HEK293 (cell line): ENCODE data around the gene ARL16.

Source experiments
- CTCF ChIA-PET: fragments of 350-600 bp; formaldehyde crosslinking; extraction: SDS; loops from one replicate; lab custom pipeline; 2021; ENCODE audit warnings: antibody characterized with exemption; lab: Yijun Ruan, JAX
- POLR2A ChIA-PET: fragments of 300-600 bp; formaldehyde crosslinking; extraction: SDS; loops from one replicate; lab custom pipeline; 2020; ENCODE audit warnings: antibody characterized with exemption, inconsistent platforms; lab: Yijun Ruan, JAX
- H3K27ac ChIP-seq: fragments of 200-500 bp; sonication (Bioruptor generic); 2 replicates; pipeline ENCODE4 v1.5.1; 2014; ENCODE audit warnings: low read depth, low read length, control low read depth, inconsistent platforms; ENCODE audit errors: extremely low read depth
- H3K36me3 ChIP-seq, 2 experiments: fragments of 200-500 bp in 1 of 2; sonication (Bioruptor generic) in 1 of 2; 1 replicate in 1 of 2; 2 replicates in 1 of 2; pipeline ENCODE4 v1.5.1; 2014 to 2017; ENCODE audit warnings: inconsistent platforms in 2 of 2, low read length in 2 of 2; ENCODE audit not compliant: control insufficient read depth in 2 of 2, insufficient read depth in 1 of 2
- H3K4me1 ChIP-seq: fragments of 200-500 bp; sonication (Bioruptor generic); 2 replicates; pipeline ENCODE4 v1.5.1; 2014; ENCODE audit warnings: mild to moderate bottlenecking, low read length, inconsistent platforms; ENCODE audit not compliant: control insufficient read depth, insufficient read depth
- H3K4me3 ChIP-seq: 2 replicates; pipeline ENCODE4 v1.5.1; 2011; ENCODE audit warnings: low read depth, mild to moderate bottlenecking, control low read depth, low read length, moderate library complexity
- H3K9me3 ChIP-seq: fragments of 200-500 bp; sonication (Bioruptor generic); 2 replicates; pipeline ENCODE4 v1.5.1; 2014; ENCODE audit warnings: low read depth, low read length, inconsistent platforms; ENCODE audit not compliant: control insufficient read depth, insufficient read depth
- BCL11A ChIP-seq: fragments of 450-650 bp; formaldehyde crosslinking; IDR thresholded peaks from 2 replicates; pipeline ENCODE4 v1.5.1; 2016; ENCODE audit warnings: low read depth, missing biosample characterization, missing genetic modification characterization
- BCL11B ChIP-seq: fragments of 450-650 bp; formaldehyde crosslinking; IDR thresholded peaks from 2 replicates; pipeline ENCODE4 v1.5.1; 2016; ENCODE audit warnings: low read depth, missing biosample characterization, missing genetic modification characterization
- ELK4 ChIP-seq: IDR thresholded peaks from 2 replicates; pipeline ENCODE4 v1.6.1; 2011; ENCODE audit warnings: mild to moderate bottlenecking, low read depth, low read length, borderline replicate concordance
- GLIS1 ChIP-seq: fragments of 450-650 bp; formaldehyde crosslinking; IDR thresholded peaks from 2 replicates; pipeline ENCODE4 v1.5.1; 2016; ENCODE audit warnings: missing biosample characterization, missing genetic modification characterization
- INSM2 ChIP-seq: fragments of 450-650 bp; formaldehyde crosslinking; IDR thresholded peaks from 2 replicates; pipeline ENCODE4 v1.5.1; 2016; ENCODE audit warnings: missing biosample characterization, missing genetic modification characterization
- KLF9 ChIP-seq: fragments of 450-650 bp; formaldehyde crosslinking; IDR thresholded peaks from 2 replicates; pipeline ENCODE4 v1.5.1; 2016; ENCODE audit warnings: missing biosample characterization, missing genetic modification characterization, low read depth
- PRDM1 ChIP-seq: fragments of 450-650 bp; formaldehyde crosslinking; IDR thresholded peaks from 2 replicates; pipeline ENCODE4; 2016; ENCODE audit warnings: missing biosample characterization, missing genetic modification characterization
- PRDM10 ChIP-seq: fragments of 450-650 bp; formaldehyde crosslinking; IDR thresholded peaks from 2 replicates; pipeline ENCODE4 v1.5.1; 2016; ENCODE audit warnings: missing biosample characterization, missing genetic modification characterization
- RBAK ChIP-seq: fragments of 450-650 bp; formaldehyde crosslinking; IDR thresholded peaks from 2 replicates; pipeline ENCODE4 v1.5.1; 2016; ENCODE audit warnings: missing biosample characterization, missing genetic modification characterization
- SCRT1 ChIP-seq: fragments of 450-650 bp; formaldehyde crosslinking; IDR thresholded peaks from 2 replicates; pipeline ENCODE4 v1.5.1; 2016; ENCODE audit warnings: missing biosample characterization, missing genetic modification characterization, borderline replicate concordance
- YY2 ChIP-seq: fragments of 450-650 bp; formaldehyde crosslinking; IDR thresholded peaks from 2 replicates; pipeline ENCODE4 v1.5.1; 2016; ENCODE audit warnings: missing biosample characterization, missing genetic modification characterization
- ZFP41 ChIP-seq: fragments of 450-650 bp; formaldehyde crosslinking; IDR thresholded peaks from 2 replicates; pipeline ENCODE4 v1.5.1; 2016; ENCODE audit warnings: missing biosample characterization, missing genetic modification characterization, borderline replicate concordance
- ZNF16 ChIP-seq: fragments of 450-650 bp; formaldehyde crosslinking; IDR thresholded peaks from 2 replicates; pipeline ENCODE4 v1.5.1; 2016; ENCODE audit warnings: low read depth, missing biosample characterization, missing genetic modification characterization
- ZNF341 ChIP-seq: fragments of 450-650 bp; formaldehyde crosslinking; IDR thresholded peaks from 2 replicates; pipeline ENCODE4; 2016; ENCODE audit warnings: low read depth, missing biosample characterization, missing genetic modification characterization
- ZNF37A ChIP-seq: fragments of 450-650 bp; IDR thresholded peaks from 2 replicates; pipeline ENCODE4 v1.5.1; 2018; ENCODE audit warnings: missing biosample characterization, missing genetic modification characterization
- ZNF549 ChIP-seq: fragments of 450-650 bp; IDR thresholded peaks from 2 replicates; pipeline ENCODE4 v1.5.1; 2018; ENCODE audit warnings: missing biosample characterization, missing genetic modification characterization, mild to moderate bottlenecking, inconsistent platforms, moderate library complexity
- ZNF561 ChIP-seq: fragments of 450-650 bp; IDR thresholded peaks from 2 replicates; pipeline ENCODE4 v1.5.1; 2018; ENCODE audit warnings: missing biosample characterization, missing genetic modification characterization, borderline replicate concordance
- ZNF571 ChIP-seq: fragments of 450-650 bp; formaldehyde crosslinking; IDR thresholded peaks from 2 replicates; pipeline ENCODE4 v1.5.0; 2017; ENCODE audit warnings: missing biosample characterization, missing genetic modification characterization
- ZNF580 ChIP-seq: fragments of 450-650 bp; formaldehyde crosslinking; IDR thresholded peaks from 2 replicates; pipeline ENCODE4 v1.5.1; 2016; ENCODE audit warnings: missing biosample characterization, missing genetic modification characterization
- TF ChIP-seq, protein P1 (sequence below): fragments of 450-650 bp; formaldehyde crosslinking; IDR thresholded peaks from 2 replicates; pipeline ENCODE4 v1.5.1; 2016; ENCODE audit warnings: missing biosample characterization, missing genetic modification characterization
- TF ChIP-seq, protein P2 (sequence below): fragments of 450-650 bp; formaldehyde crosslinking; IDR thresholded peaks from 2 replicates; pipeline ENCODE4 v1.5.1; 2017; ENCODE audit warnings: missing biosample characterization, missing genetic modification characterization
- TF ChIP-seq, protein P3 (sequence below): fragments of 450-650 bp; formaldehyde crosslinking; IDR thresholded peaks from 2 replicates; pipeline ENCODE4 v1.5.1; 2016; ENCODE audit warnings: missing biosample characterization, missing genetic modification characterization

Gene ARL16

DNA sequence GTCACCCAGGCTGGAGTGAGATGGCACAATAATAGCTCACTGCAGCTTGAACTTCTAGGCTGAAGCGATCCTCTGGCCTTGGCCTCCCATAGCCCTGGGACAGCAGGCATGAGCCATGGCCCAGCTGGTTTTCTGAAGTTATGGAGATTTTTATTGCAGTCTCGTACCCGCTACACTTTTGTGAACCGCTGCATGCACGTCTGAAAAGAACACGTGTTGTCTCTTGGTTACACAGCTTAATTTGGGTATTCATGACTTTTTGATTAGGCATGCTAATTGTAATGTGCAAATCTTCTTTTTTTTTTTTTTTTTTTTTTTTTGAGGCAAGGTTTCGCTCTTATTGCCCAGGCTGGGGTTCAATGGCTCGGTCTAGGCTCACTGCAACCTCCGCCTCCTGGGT lies 41.8 kb upstream of the ARL16 start:
- ChIA-PET POLR2A (interaction anchor here (0.6 to 6.5 kb wide), 12 partner anchors 8 to 561 kb away, joined by 3 to 55 read pairs (median 4); partner anchors contain the start of genes ARL16, CCDC137, CENPX and HGS), CTCF (interaction anchor here (0.6 to 2.2 kb wide), 3 partner anchors 10 to 170 kb away, joined by 3 to 6 read pairs (median 5); no protein-coding TSS in a partner anchor)
- Histone ChIP-seq H3K9me3 (no peaks in the 10 kb centered on the region), H3K4me3 (no peak overlapping the region), H3K4me1 (peaks cover 5% of the 10 kb centered on the region), H3K36me3 (peaks cover 0 to 4% of the 10 kb centered on the region in 2 experiments; a peak in 1 of 3 replicates), H3K27ac (no peak overlapping the region)
- TF ChIP-seq ZFP41 (no peak), BCL11A (tag by site-specific recombination) (no peak), ZNF37A (tag by site-specific recombination) (no peak), ZNF561 (tag by site-specific recombination) (no peak), BCL11B (no peak), YY2 (tag by site-specific recombination) (no peak), ELK4 (no peak), ZNF571 (no peak)
- TF ChIP-seq, protein P1, sequence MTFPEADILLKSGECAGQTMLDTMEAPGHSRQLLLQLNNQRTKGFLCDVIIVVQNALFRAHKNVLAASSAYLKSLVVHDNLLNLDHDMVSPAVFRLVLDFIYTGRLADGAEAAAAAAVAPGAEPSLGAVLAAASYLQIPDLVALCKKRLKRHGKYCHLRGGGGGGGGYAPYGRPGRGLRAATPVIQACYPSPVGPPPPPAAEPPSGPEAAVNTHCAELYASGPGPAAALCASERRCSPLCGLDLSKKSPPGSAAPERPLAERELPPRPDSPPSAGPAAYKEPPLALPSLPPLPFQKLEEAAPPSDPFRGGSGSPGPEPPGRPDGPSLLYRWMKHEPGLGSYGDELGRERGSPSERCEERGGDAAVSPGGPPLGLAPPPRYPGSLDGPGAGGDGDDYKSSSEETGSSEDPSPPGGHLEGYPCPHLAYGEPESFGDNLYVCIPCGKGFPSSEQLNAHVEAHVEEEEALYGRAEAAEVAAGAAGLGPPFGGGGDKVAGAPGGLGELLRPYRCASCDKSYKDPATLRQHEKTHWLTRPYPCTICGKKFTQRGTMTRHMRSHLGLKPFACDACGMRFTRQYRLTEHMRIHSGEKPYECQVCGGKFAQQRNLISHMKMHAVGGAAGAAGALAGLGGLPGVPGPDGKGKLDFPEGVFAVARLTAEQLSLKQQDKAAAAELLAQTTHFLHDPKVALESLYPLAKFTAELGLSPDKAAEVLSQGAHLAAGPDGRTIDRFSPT: no peak

GRCh38 chr17:81723651-81724209 lies 40.1 kb upstream of the ARL16 start:
- Histone ChIP-seq H3K36me3 (peaks cover 0 to 18% of the 10 kb centered on the region in 2 experiments; a peak in 2 of 3 replicates), H3K27ac (no peak overlapping the region), H3K4me3 (no peak overlapping the region), H3K9me3 (no peaks in the 10 kb centered on the region), H3K4me1 (peaks cover 5% of the 10 kb centered on the region)
- CTCF ChIA-PET: no interaction called here
- POLR2A ChIA-PET: interaction anchor here (1.1 to 6.5 kb wide), 4 partner anchors 11 to 372 kb away, joined by 5 to 55 read pairs (median 11); partner anchors contain the start of genes MRPL12 and SLC25A10
- TF ChIP-seq, protein P2, sequence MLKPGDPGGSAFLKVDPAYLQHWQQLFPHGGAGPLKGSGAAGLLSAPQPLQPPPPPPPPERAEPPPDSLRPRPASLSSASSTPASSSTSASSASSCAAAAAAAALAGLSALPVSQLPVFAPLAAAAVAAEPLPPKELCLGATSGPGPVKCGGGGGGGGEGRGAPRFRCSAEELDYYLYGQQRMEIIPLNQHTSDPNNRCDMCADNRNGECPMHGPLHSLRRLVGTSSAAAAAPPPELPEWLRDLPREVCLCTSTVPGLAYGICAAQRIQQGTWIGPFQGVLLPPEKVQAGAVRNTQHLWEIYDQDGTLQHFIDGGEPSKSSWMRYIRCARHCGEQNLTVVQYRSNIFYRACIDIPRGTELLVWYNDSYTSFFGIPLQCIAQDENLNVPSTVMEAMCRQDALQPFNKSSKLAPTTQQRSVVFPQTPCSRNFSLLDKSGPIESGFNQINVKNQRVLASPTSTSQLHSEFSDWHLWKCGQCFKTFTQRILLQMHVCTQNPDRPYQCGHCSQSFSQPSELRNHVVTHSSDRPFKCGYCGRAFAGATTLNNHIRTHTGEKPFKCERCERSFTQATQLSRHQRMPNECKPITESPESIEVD (tag by site-specific recombination): no peak
- TF ChIP-seq PRDM1 (tag by site-specific recombination) (peak; percentile 2), ZNF549 (tag by site-specific recombination) (no peak), ZNF580 (tag by site-specific recombination) (no peak), ZNF16 (tag by site-specific recombination) (no peak), KLF9 (tag by site-specific recombination) (peak; percentile 78), GLIS1 (no peak), ZNF341 (peak; percentile 33; the same call in 1 of the 2 replicates), PRDM10 (tag by site-specific recombination) (peak; percentile 35; the same call in 1 of the 2 replicates), SCRT1 (tag by site-specific recombination) (no peak), INSM2 (tag by site-specific recombination) (no peak), RBAK (tag by site-specific recombination) (no peak)
- TF ChIP-seq, protein P3, sequence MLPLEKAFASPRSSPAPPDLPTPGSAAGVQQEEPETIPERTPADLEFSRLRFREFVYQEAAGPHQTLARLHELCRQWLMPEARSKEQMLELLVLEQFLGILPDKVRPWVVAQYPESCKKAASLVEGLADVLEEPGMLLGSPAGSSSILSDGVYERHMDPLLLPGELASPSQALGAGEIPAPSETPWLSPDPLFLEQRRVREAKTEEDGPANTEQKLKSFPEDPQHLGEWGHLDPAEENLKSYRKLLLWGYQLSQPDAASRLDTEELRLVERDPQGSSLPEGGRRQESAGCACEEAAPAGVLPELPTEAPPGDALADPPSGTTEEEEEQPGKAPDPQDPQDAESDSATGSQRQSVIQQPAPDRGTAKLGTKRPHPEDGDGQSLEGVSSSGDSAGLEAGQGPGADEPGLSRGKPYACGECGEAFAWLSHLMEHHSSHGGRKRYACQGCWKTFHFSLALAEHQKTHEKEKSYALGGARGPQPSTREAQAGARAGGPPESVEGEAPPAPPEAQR: no peak
